ENCODE measurements around the gene CUL4A. TPM values are rescaled to one million over a fixed set of nuclear protein-coding genes. Genes with fewer than 3 reads are reported as not detected.

CUL4A gene
- total RNA-seq, 4 donors from 2014 or later, result 106 to 143 (median 122) TPM

- no peak for TF ChIP-seq CTCF (IDR thresholded peaks at IDR 0.05; ENCODE audit: low read depth)
Observed at GRCh38 chr13:113233101-113233500, 23.7 kb downstream of the CUL4A start.

- TF ChIP-seq CTCF (IDR thresholded peaks at IDR 0.05; ENCODE audit: low read depth), result no peak
Observed at GRCh38 chr13:113238536-113238935, 29.1 kb downstream of the CUL4A start.

GRCh38 chr13:113239357-113239756 lies 29.9 kb downstream of the CUL4A start:
- TF ChIP-seq CTCF (IDR thresholded peaks at IDR 0.05; ENCODE audit: low read depth), result no peak

- no peak for TF ChIP-seq CTCF (IDR thresholded peaks at IDR 0.05; ENCODE audit: low read depth)
Observed at GRCh38 chr13:113239986-113240385, 30.6 kb downstream of the CUL4A start.

- TF ChIP-seq CTCF (IDR thresholded peaks at IDR 0.05; ENCODE audit: low read depth), result no peak
Observed at GRCh38 chr13:113243847-113244246, 34.4 kb downstream of the CUL4A start.

- no peak for TF ChIP-seq CTCF (IDR thresholded peaks at IDR 0.05; ENCODE audit: low read depth)
Observed at GRCh38 chr13:113245849-113246796, 36.7 kb downstream of the CUL4A start.

GRCh38 chr13:113252516-113253095 lies 43.2 kb downstream of the CUL4A start:
- TF ChIP-seq CTCF (IDR thresholded peaks at IDR 0.05; ENCODE audit: low read depth), result no peak
